Stimulated activated naive B cell treated with anti-CD40 and anti-IgM and Interleukin-4, amounts not matched to agents 10 μg/mL and 1 μg/mL and 100 μg/mL, for 72 hours (primary cell): ENCODE results near the gene APEX1.
A peak's percentile ranks its signal among the peaks of the same experiment; 100 is the strongest.

Experiments
- ATAC-seq, 2 donors: fragments of 150-1000 bp; cut with Tn5 transposase; replicated peaks; 2 replicates each; pipeline ENCODE4 v1.10.0; 2021; ENCODE audit warnings: moderate library complexity in 1 of 2
- DNase-seq: peaks from one replicate; pipeline ENCODE4 v3.0.0; 2021
- H3K27ac Mint-ChIP-seq: one replicate; pipeline ENCODE4 v1.8.0; 2022; ENCODE audit warnings: mild to moderate bottlenecking, mixed read lengths
- H3K27me3 Mint-ChIP-seq, 2 donors: one replicate each; pipeline ENCODE4 v1.8.0; 2022; ENCODE audit warnings: mixed read lengths in 2 of 2
- H3K36me3 Mint-ChIP-seq, 2 donors: one replicate each; pipeline ENCODE4 v1.8.0; 2022; ENCODE audit warnings: mixed read lengths in 2 of 2, mild to moderate bottlenecking in 1 of 2
- H3K4me1 Mint-ChIP-seq, 2 donors: one replicate each; pipeline ENCODE4 v1.8.0; 2022; ENCODE audit warnings: mixed read lengths in 2 of 2, mild to moderate bottlenecking in 1 of 2
- H3K4me3 Mint-ChIP-seq, 2 donors: one replicate each; pipeline ENCODE4 v1.8.0; 2022; ENCODE audit warnings: mild to moderate bottlenecking in 2 of 2, mixed read lengths in 2 of 2, moderate library complexity in 1 of 2
- H3K9me3 Mint-ChIP-seq, 2 donors: one replicate each; pipeline ENCODE4 v1.8.0; 2022; ENCODE audit warnings: mixed read lengths in 2 of 2, mild to moderate bottlenecking in 1 of 2

Gene APEX1

GRCh38 chr14:20454516-20455354 is at the start of gene APEX1, which contains the start of gene OSGEP:
Gene APEX1, plus strand, starts transcription at chr14:20455226. Its CDS starts 420 bp downstream, at chr14:20455646.
Gene OSGEP, minus strand, starts transcription at chr14:20454812. Its CDS starts 129 bp downstream, at chr14:20454683.
- Mint-ChIP-seq H3K27ac (no peak within 1 kb of the TSS), H3K27me3 (no peaks in the 10 kb centered on the region), H3K4me3 (peak within 1 kb of the TSS in 1 of 2 donors; percentile 19), H3K9me3 (no peaks in the 10 kb centered on the region), H3K4me1 (peaks cover 15 to 17% of the 10 kb centered on the region in 2 donors), H3K36me3 (peaks cover 29 to 36% of the 10 kb centered on the region in 2 donors)
- peak; percentile 98 for DNase-seq
- ATAC-seq = peak; percentile 90

GRCh38 chr14:20409226-20409625 is 45.8 kb upstream of the APEX1 start:
- peak overlapping the region; percentile 9 for H3K27ac Mint-ChIP-seq

GRCh38 chr14:20412411-20412810 is 42.6 kb upstream of the APEX1 start:
- H3K9me3 Mint-ChIP-seq = no peaks in the 10 kb centered on the region
- H3K27me3 Mint-ChIP-seq = no peaks in the 10 kb centered on the region
- H3K4me1 Mint-ChIP-seq = peaks cover 32 to 59% of the 10 kb centered on the region in 2 donors
- H3K27ac Mint-ChIP-seq = peak overlapping the region; percentile 98
- H3K4me3 Mint-ChIP-seq = peak overlapping the region; percentile 96 to 97
- ATAC-seq = peak; percentile 39 to 41
- H3K36me3 Mint-ChIP-seq = peaks cover 14 to 26% of the 10 kb centered on the region in 2 donors
- no peak for DNase-seq

More at GRCh38 chr14:20409226-20409625, 45.8 kb upstream of the APEX1 start:
- Mint-ChIP-seq H3K4me3 (no peak overlapping the region), H3K9me3 (no peaks in the 10 kb centered on the region), H3K36me3 (peaks cover 38 to 56% of the 10 kb centered on the region in 2 donors), H3K27me3 (no peaks in the 10 kb centered on the region), H3K4me1 (peaks cover 40 to 71% of the 10 kb centered on the region in 2 donors)
- ATAC-seq = no peak
- DNase-seq = no peak

- H3K36me3 Mint-ChIP-seq = peaks cover 10 to 19% of the 10 kb centered on the region in 2 donors
- no peaks in the 10 kb centered on the region for H3K27me3 Mint-ChIP-seq
- H3K27ac Mint-ChIP-seq = peak within 1 kb of the TSS; percentile 98
- DNase-seq (peak; percentile 64), ATAC-seq (peak; percentile 86 to 87)
- H3K4me1 Mint-ChIP-seq = peaks cover 27 to 55% of the 10 kb centered on the region in 2 donors
- peak within 1 kb of the TSS; percentile 96 to 97 for H3K4me3 Mint-ChIP-seq
- no peaks in the 10 kb centered on the region for H3K9me3 Mint-ChIP-seq
Measured at GRCh38 chr14:20412876-20413743, 41.9 kb upstream of the APEX1 start, which contains the start of gene TEP1. Gene TEP1, minus strand, starts transcription at chr14:20413501. Its CDS starts 5,062 bp downstream, at chr14:20408439.

GRCh38 chr14:20413744-20414082 is 41.3 kb upstream of the APEX1 start:
- peaks cover 6 to 16% of the 10 kb centered on the region in 2 donors for H3K36me3 Mint-ChIP-seq
- H3K9me3 Mint-ChIP-seq = no peaks in the 10 kb centered on the region
- DNase-seq = no peak
- peak; percentile 52 to 56 for ATAC-seq
- peaks cover 28 to 57% of the 10 kb centered on the region in 2 donors for H3K4me1 Mint-ChIP-seq
- H3K27me3 Mint-ChIP-seq = no peaks in the 10 kb centered on the region
- peak overlapping the region; percentile 96 to 97 for H3K4me3 Mint-ChIP-seq
- peak overlapping the region; percentile 98 for H3K27ac Mint-ChIP-seq

- peak overlapping the region in 1 of 2 donors; percentile 5 for H3K4me3 Mint-ChIP-seq
- peaks cover 24 to 55% of the 10 kb centered on the region in 2 donors for H3K4me1 Mint-ChIP-seq
- H3K9me3 Mint-ChIP-seq = no peaks in the 10 kb centered on the region
- H3K36me3 Mint-ChIP-seq = peaks cover 0 to 6% of the 10 kb centered on the region in 2 donors
- peak; percentile 47 to 56 for ATAC-seq
- H3K27ac Mint-ChIP-seq = peak overlapping the region; percentile 20
- H3K27me3 Mint-ChIP-seq = no peaks in the 10 kb centered on the region
- peak; percentile 34 for DNase-seq
Measured at GRCh38 chr14:20415782-20416206, 39.2 kb upstream of the APEX1 start.

DNA sequence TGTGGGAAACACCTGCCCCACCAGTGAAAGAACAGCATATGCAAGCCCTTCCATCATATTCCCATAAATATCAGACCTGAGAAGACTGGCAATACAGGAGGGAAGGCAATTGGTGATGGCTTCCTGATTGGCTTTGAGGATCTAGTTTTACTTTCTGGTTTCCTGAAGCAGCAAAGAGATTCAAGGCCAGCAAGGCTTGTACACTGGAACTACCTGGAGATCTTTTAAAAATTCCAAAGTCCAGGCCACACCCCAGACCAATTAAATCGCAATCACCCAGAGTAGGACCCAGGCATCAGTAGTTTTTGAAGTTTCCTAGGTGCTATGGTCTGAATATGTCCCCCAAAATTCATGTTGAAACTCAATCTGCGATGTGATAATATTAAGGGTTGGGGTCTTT is 38.8 kb upstream of the APEX1 start:
- ATAC-seq (no peak), DNase-seq (no peak)
- H3K36me3 Mint-ChIP-seq = peaks cover 0 to 2% of the 10 kb centered on the region in 2 donors
- no peaks in the 10 kb centered on the region for H3K27me3 Mint-ChIP-seq
- peaks cover 21 to 51% of the 10 kb centered on the region in 2 donors for H3K4me1 Mint-ChIP-seq
- no peaks in the 10 kb centered on the region for H3K9me3 Mint-ChIP-seq
- peak overlapping the region; percentile 20 for H3K27ac Mint-ChIP-seq
- H3K4me3 Mint-ChIP-seq = no peak overlapping the region

DNA sequence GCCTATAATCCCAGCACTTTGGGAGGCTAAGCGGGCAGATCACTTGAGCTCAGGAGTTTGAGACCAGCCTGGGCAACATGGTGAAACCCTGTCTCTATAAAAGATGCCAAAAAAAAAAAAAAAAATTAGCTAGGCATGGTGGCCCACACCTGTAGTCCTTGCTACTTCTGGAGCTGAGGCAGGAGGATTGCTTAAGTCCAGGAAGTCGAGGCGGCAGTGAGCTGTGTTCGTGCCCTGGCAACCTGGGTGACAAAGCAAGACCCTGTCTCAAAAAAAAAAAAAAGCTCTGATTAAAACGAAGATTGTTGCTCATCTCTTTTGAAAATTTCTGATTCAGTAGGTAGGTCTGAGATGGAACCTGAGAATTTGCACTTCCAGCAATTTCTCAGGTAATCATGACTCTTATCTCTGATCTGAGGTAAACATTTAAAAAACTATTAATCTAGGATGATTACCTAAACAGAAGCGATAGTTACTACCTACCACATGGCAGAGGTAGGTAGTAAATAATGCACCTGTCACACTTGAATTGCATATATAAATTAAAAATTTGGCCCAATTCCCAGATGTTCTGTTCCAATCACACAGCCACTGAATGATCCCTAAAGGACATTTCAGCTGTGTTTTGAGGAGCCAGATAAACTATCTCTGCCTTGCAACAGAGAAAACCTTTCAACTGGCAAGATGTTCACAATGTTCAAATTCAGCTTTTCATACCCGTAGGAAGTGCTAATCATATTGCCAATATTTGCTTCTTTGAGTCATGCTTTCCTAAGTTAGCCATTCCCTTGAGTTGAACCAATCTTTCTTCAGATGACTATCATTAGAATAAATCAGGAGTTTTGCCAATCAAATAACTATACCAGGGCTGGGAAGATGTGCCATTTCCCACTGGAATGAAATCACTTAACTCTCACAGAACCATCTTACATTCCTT is 37.5 kb upstream of the APEX1 start:
- H3K27ac Mint-ChIP-seq = no peak overlapping the region
- H3K27me3 Mint-ChIP-seq = no peaks in the 10 kb centered on the region
- H3K4me1 Mint-ChIP-seq = peaks cover 16 to 40% of the 10 kb centered on the region in 2 donors
- H3K36me3 Mint-ChIP-seq = no peaks in the 10 kb centered on the region
- no peak for DNase-seq
- no peaks in the 10 kb centered on the region for H3K9me3 Mint-ChIP-seq
- no peak for ATAC-seq
- H3K4me3 Mint-ChIP-seq = no peak overlapping the region

DNA sequence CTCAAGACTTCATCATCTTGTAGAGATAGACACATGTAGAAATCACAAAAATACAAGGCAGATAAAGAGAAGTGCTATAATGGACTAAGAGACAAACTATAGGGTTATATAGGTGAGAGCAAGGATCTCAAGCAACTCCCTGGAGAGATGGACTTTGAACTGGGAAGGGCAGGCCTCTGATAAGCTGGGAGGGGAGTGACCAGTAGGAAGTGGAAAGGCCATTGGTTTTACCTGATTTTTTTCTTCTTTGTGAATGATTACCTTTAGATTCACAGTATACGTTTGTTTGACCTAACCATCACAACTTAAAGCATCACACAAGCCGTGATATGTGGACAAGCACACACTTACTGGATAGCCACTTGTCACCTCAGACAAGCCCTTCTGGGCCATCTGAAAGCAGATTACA is 36.5 kb upstream of the APEX1 start:
- no peak for DNase-seq
- Mint-ChIP-seq H3K27ac (no peak overlapping the region), H3K9me3 (no peaks in the 10 kb centered on the region), H3K36me3 (no peaks in the 10 kb centered on the region), H3K4me3 (no peak overlapping the region), H3K4me1 (peaks cover 16 to 40% of the 10 kb centered on the region in 2 donors), H3K27me3 (no peaks in the 10 kb centered on the region)
- ATAC-seq = no peak

- Mint-ChIP-seq H3K27me3 (no peaks in the 10 kb centered on the region), H3K36me3 (no peaks in the 10 kb centered on the region), H3K9me3 (no peaks in the 10 kb centered on the region), H3K27ac (peak overlapping the region; percentile 51), H3K4me3 (no peak overlapping the region), H3K4me1 (peaks cover 15 to 32% of the 10 kb centered on the region in 2 donors)
- ATAC-seq = peak; percentile 49 to 64
- no peak for DNase-seq
Measured at GRCh38 chr14:20419419-20419818, 35.6 kb upstream of the APEX1 start.

GRCh38 chr14:20421267-20421666 is 33.8 kb upstream of the APEX1 start:
- DNase-seq = no peak
- H3K27ac Mint-ChIP-seq = no peak overlapping the region

DNA sequence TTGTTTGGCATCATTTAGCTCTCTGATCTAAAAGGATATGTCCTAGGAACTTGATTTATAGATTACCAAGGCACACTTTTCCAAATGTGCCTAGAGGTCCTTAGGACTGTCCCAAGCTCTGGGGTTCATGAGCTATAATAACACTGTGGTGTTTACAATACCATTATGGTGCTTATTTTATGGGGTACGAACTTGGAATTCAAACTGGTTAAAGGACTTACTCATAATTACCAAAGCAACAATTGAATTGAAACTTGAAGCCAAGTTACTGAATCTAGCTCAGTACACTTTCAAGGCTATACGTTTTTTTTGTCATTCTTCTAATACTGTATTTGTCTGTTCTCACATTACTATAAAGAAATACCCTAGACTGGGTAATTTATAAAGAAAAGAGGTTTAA is 32.1 kb upstream of the APEX1 start:
- ATAC-seq (no peak), DNase-seq (no peak)
- Mint-ChIP-seq H3K27ac (no peak overlapping the region), H3K9me3 (no peaks in the 10 kb centered on the region), H3K4me1 (peaks cover 27 to 41% of the 10 kb centered on the region in 2 donors), H3K36me3 (no peaks in the 10 kb centered on the region), H3K27me3 (no peaks in the 10 kb centered on the region), H3K4me3 (no peak overlapping the region)

More at GRCh38 chr14:20421267-20421666, 33.8 kb upstream of the APEX1 start:
- no peaks in the 10 kb centered on the region for H3K36me3 Mint-ChIP-seq
- H3K4me1 Mint-ChIP-seq = peaks cover 19 to 33% of the 10 kb centered on the region in 2 donors
- H3K4me3 Mint-ChIP-seq = no peak overlapping the region
- no peaks in the 10 kb centered on the region for H3K27me3 Mint-ChIP-seq
- no peaks in the 10 kb centered on the region for H3K9me3 Mint-ChIP-seq
- ATAC-seq = no peak

DNA sequence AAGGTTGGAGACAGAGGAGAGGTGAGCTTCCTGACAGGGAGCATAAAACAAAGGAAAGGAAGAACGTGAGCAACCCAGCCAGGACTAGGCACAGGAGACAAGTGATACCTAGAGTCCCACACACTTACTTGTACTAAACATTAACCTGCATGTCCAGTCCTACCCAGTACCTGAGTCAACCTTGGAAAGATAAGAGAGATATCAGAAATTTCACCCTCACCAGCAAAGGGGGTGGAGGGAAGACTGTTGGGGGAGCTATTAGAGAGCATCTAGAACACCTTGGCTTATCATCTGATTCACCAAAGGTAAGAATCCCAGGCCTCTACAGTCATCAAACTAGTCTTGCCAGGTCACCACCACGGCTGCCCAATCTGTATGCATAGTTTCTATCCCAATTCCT is 30.2 kb upstream of the APEX1 start:
- Mint-ChIP-seq H3K4me1 (peaks cover 39 to 44% of the 10 kb centered on the region in 2 donors), H3K4me3 (no peak overlapping the region)

More for the DNA sequence above, 30.2 kb upstream of the APEX1 start:
- no peak for DNase-seq
- no peaks in the 10 kb centered on the region for H3K27me3 Mint-ChIP-seq
- H3K9me3 Mint-ChIP-seq = peaks cover 3% of the 10 kb centered on the region in 2 donors
- no peak overlapping the region for H3K27ac Mint-ChIP-seq
- no peak for ATAC-seq
- peaks cover 0 to 1% of the 10 kb centered on the region in 2 donors for H3K36me3 Mint-ChIP-seq
